GM23338 (cell line): ENCODE data around the gene TAOK3.

Source experiments
- CTCF ChIP-seq, 2 experiments: fragments of 200-600 bp in 1 of 2; sonication (generic) in 1 of 2; conservative IDR thresholded peaks; 2 replicates each; pipeline versions ENCODE4 v1.5.1 to v1.6.1; 2016 to 2017; ENCODE audit warnings: antibody characterized with exemption in 2 of 2, low read depth in 2 of 2, mild to moderate bottlenecking in 2 of 2, moderate library complexity in 1 of 2
- EZH2 ChIP-seq: fragments of 200-600 bp; sonication (generic); IDR thresholded peaks from one replicate; pipeline ENCODE4 v1.8.0; 2017; ENCODE audit warnings: antibody characterized with exemption, mild to moderate bottlenecking, low read depth; ENCODE audit not compliant: unreplicated experiment
- EZH2phosphoT487 ChIP-seq: fragments of 200-600 bp; sonication (generic); IDR thresholded peaks from one replicate; pipeline ENCODE4 v1.8.1; 2018; ENCODE audit warnings: antibody characterized with exemption; ENCODE audit not compliant: unreplicated experiment
- POLR2AphosphoS5 ChIP-seq: IDR thresholded peaks from 2 replicates; pipeline ENCODE4 v1.6.1; 2016; ENCODE audit warnings: antibody characterized with exemption, low read depth
- REST ChIP-seq: IDR thresholded peaks from one replicate; pipeline ENCODE4 v1.6.1; 2018; ENCODE audit warnings: antibody characterized with exemption; ENCODE audit not compliant: unreplicated experiment
- STAT1 ChIP-seq: IDR thresholded peaks from one replicate; pipeline ENCODE4 v1.6.1; 2016; ENCODE audit warnings: antibody characterized with exemption; ENCODE audit not compliant: unreplicated experiment

DNA sequence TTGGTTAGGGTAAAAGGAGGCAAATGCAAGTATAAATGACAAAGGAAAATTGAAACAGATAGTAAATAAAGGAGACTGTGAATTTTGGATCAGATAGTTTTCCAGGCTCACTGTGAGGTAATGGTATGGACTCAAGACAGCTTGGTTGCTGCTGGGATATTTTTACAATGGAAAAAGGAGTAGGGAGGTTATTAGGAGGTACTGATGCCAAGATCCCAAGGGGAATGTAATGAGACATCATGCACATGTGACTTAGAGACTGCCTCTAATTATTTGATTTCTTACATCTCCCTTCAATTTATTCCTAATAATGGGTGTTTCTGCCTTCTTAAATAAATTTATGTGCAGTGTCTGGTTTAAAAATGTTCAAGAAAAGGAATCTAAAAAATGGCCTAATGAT is 56.9 kb downstream of the TAOK3 start:
- TF ChIP-seq CTCF (conservative IDR thresholded peaks at IDR 0.05; ENCODE audit: low read depth in 2 of 2), result no peak
- TF ChIP-seq EZH2phosphoT487, result no peak
- TF ChIP-seq EZH2, result no peak
- no peak for TF ChIP-seq STAT1
- TF ChIP-seq REST, result no peak
- TF ChIP-seq POLR2AphosphoS5, result no peak
